ENCODE measurements around the gene NUP85.
A peak's percentile ranks its signal among the peaks of the same experiment; 100 is the strongest.
"Not testable (repeated sequence)": the region's sequence is repeated elsewhere in the genome, so short reads cannot be mapped to it uniquely, and the experiment has no call there.

NUP85 gene

DNA sequence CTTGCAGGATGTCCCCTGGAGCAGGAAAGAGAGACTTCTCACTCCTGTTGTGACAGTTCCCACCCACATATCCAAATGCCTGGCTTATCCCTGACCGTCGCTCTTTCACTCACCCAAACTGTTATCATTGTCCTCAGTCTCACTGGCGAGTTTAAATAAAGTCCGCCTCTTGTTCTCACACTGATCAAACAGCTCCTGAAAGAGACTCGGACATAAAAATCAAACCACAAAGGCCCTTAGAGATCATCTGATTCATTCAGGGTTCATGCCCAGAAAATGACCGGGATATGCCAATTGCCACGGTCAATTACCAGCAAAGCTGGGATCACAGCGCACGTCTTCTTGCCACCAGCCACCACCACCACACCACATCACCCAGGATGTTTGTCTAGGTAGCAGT is 36.0 kb downstream of the NUP85 start:
- no peak for DNase-seq

DNA sequence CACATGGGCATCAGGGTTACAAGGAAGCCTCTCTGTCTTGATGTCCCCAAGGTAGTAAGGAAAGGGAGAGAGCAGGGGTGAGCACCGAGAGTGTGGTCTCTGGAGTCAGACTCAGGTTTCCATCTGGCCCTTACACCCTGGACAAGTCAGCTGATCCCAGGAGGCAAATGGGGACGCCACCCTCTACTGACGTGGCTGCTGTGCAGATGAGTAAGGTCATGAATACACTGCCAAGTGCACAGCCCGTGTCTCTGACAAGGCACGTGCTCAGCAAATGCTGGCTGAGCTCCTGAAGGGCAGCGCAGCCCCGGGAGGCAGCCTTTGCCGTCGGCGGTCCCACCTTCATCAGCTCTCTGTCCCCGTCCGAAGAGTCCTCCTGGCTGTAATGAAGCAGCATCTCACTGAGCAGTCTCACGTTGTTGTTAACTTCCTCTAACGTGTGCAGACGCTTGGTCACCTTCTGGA is 36.5 kb downstream of the NUP85 start:
- DNase-seq: no peak

DNA sequence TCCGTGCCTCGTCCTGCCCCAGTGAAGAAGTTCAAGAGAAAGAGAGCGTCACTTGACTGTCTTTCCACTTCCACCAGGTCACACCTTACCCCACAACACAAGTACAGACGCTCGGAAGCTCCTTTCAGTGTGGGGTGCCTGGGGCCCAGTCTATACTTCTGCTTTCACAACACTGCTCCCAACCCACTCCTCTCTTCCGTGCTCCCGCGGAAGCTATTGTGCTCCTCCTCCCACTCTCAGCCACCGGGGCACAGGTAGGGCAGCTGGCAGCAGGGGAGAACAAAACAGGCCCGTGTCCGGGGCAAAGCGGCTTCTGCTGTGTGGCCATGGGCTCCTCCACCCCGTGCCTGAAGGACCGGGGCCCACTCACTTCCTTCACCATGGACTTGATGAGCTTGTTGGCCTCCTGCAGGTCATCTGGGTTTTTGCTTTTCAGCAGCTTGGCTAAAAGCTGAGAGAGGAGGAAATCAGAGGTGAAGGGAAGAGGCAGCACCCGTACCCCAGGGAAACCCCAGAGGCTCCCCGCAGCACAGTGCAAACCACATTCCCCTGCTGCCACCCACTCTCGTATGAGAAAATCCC is 37.1 kb downstream of the NUP85 start:
- DNase-seq: no peak

DNA sequence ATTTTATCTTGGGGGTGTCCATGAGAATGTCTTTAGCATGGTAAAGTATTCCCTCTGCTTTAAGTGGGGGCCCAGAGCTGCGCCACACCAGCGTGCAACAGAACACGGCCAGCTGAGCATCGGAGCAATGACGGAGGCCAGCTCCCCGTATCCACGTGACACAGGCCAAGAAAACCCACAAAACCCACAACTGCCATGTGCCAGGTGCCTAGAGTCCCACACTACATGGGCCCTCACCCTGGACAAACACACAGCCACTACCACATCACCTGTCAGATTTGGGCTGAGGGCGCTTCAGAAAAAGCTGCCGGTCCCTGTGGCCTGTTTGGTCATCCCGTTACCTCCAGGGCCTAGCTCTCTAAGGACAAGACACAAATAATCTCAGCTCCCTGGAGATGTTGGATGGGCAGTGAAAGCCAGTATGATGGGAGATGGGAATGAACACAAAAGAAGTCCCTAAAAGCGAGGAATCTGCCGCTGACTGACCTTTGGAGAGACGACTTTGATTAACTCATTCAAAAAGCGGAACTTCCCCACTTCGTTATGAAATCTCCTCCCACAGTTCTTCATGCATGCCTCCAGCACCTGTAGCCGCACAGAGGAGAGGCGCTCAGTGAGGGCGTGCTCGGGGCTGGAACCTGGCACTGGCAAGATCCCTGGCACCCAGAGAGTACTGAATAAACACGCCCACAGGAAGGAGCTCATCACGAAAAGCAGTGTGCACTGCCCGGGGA is 38.8 kb downstream of the NUP85 start:
- no peak for DNase-seq

DNA sequence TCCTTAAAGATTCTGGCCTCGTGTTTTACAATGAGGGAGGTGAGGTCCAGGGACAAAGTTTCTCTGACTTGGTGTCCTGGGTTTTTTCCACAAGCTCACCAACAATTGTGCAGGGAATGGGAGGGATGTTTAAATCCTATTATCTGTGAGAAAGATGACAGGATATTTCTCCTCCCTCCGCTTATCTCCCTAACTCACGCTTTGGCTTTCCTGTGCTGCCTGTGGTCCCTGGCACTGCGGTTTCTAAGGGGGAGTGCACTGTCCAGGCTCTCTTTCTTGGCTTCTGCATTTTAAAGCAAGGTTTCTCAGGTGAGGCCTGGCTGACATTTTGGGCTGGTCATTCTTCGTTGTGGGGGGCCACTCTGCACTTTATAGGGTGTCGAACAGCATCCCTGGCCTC is 39.5 kb downstream of the NUP85 start:
- DNase-seq: no peak

DNA sequence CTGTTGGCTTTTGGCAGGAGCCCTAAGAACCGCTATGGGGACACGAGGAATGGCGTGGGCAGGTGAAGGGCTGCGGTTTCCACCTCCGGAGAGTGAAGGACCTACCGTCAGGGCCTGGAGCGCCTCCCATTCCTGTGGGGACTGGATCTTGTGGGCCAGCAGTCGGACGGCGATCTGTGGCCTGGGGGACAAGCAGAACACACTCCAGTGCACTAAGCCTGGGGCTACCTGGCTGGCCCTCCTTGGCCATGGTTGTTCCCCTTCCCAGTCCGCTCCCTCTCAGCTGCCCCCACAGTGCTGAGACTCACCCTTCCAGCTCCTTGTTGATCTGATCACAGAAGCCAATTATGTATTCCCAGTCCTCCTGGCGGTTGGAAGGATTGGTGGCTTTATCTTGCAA is 40.9 kb downstream of the NUP85 start:
- no peak for DNase-seq

DNA sequence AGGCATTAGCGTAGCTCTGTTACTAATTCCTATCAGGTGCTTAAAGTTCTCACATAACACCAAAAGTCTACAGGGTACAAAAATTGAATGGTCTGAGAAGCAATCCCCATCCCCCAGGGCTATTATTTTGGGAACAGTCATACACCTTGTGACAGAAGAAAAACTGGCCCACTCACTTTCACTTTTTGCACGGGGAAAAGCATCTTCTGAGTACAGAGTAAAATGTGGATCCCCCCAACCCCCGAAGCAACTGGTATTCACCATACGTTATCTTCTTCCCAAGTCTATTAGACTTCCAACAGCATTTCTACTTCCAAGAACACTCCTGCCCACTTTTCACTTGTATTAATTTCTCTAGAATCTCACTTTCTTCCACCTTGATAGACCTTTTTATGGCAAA is 44.1 kb downstream of the NUP85 start:
- no peak for DNase-seq

DNA sequence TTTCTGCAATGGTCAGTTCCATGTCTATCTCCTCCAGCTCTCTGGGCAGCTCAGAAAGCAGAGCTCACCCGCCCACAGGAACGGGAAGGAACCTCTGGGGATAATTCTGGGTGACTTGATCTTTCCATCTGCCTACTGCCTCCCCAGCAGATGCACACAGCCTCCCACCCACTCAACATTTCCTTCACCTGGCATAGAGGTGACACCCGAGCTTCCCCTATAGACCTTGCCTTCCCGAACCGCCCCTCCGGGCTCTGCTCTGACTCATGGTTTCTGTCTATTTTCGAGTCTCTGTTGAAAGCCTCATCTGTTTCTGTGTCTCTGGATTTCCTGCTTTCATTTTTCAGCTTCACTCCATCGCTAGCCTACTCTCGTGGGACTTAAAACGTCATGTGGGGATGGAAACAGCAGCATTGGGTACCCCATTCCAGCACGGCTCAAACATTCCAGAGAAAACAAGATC is 44.6 kb downstream of the NUP85 start:
- DNase-seq: no peak

DNA sequence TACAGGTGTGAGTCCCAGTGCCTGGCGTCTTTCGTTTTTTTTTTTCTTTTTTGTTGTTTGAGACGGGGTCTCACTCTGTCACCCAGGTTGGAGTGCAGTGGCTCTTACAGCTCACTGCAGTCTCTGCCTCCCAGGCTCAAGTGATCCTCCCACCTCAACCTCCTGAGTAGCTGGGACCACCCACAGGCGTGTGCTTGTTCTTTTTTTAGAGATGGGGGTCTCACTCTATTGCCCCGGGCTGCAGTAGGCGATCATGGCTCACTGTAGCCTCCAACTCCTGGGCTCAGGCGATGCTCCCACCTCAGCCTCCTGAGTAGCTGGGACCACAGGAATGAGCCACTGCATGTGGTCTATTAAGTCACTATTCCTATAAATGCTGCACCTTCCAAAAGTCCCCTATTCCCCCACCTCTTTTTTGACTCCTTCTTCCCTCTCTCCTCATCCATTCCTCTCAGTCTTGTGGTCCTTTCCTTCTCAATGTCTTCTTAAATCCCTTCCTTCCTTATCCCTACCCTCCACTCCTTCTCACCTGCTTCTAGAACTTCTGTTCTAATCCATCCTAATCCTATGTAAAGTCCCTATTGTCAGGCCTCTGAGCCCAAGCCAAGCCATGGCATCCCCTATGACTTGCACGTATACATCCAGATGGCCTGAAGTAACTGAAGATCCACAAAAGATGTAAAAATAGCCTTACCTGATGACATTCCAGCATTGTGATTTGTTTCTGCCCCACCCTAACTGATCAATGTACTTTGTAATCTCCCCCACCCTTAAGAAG is 46.7 kb downstream of the NUP85 start:
- no peak for DNase-seq

DNA sequence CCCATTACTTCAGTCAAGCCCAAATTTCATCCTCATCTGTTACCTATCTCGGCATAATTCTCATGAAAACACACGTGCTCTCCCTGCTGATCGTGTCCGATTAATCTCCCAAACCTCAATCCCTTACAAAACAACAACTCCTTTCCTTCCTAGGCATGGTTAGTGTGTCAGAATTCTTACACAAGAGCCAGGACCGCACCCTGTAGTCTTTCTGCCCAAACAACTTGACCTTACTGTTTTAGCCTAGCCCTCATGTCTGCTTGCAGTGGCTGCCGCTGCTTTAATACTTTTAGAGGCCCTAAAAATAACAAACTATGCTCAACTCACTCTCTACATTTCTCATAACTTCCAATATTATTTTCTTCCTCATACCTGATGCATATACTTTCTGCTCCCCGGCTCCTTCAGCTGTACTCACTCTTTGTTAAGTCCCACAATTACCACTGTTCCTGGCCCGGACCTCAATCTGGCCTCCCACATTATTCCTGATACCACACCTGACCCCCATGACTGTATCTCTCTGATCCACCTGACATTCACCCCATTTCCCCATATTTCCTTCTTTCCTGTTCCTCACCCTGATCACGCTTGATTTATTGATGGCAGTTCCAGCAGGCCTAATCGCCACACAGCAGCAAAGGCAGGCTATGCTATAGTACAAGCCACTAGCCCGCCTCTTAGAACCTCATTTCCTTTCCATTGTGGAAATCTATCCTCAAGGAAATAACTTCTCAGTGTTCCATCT is 50.6 kb downstream of the NUP85 start:
- DNase-seq: not testable (repeated sequence)

DNA sequence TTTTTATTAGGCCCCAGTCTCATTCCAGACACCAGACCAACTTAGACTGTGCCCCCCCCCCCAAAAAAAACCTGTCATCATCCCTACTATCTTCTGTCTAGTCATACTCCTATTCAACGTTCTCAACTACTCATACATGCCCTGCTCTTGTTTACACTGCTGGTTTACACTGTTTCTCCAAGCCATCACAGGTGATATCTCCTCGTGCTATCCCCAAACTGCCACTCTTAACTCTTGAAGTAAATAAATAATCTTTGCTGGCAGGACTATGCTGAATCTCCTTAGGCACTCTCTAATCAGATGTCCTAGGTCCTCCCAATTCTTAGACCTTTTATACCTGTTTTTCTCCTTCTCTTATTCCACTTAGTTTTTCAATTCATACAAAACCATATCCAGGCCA is 51.7 kb downstream of the NUP85 start:
- not testable (repeated sequence) for DNase-seq

DNA sequence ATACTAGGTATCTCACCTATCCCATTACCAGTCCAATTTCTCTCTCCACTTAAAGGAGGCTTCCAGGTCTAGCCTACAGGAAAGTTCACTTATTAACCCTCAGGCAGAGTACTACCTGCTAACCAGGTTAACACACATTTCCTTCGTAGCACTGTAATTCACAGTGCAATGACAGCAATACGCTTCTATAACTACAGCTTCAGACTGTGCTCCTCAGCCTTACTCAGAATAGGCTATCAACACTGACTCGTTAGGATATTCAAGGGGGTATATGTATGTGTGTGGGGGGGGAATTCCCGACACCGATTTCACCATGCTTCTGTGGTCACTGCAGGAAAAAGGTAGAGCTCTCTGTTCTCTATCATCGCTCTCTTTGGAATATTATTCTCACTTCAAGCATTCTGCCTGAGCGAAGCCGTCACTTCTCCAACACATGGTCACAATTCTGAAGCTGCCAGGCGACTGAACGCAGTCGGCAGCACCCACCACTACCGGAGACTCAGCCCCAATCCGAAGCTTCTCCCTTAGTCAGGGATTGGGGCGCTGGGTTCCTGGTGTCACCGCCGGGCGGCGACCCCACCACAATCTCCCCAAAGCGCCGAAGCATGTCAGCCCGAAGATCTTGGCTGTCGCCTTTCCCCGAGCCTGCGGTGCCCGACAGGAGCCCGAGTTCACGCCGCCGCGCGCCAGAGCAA is 55.3 kb downstream of the NUP85 start:
- DNase-seq: no peak

DNA sequence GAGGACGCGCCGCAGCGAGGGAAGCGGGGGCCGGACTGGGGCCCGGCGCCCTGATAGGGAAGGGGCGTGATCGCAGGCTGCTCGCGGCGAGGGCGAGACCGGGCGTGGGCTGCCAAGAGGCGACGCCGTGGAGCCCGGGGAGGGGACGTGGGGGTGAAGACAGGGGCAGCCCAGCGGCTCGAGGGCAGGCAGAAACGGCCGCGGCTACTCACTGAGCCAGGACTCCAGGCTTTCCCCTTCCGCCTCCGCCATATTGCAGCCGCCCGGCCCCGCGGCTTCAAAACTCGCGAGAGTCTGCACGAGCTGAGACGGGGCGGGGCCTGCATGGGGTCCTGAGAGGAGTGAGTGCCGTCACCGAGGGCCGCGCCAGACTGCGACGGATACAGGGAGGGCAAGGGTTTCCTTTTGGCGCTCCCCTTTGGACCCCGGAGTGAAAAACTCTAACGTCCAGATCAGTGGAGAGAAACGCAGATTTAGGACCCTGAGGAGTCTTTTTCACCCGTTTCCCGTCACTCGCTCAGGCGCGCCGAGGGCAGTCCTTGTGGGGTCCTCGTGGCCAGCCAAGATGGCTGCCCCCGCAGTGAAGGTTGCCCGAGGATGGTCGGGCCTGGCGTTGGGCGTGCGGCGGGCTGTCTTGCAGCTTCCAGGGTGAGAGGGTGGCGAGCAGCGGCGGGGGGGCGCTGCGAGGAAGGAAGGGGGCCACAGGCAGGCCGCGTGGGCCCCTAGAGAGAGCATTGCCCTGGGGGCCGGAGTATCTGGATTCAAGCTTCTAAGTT is 56.0 kb downstream of the NUP85 start, which contains the start of the genes GGA3 and MRPS7:
TSS of gene GGA3 (minus strand) at position 271 of the 776 bp plus-strand sequence. CDS start at position 252, 19 bp downstream.
TSS of gene MRPS7 (plus strand) at position 544 of the 776 bp plus-strand sequence. CDS start at position 566, 22 bp downstream.
- DNase-seq: peak; percentile 81

DNA sequence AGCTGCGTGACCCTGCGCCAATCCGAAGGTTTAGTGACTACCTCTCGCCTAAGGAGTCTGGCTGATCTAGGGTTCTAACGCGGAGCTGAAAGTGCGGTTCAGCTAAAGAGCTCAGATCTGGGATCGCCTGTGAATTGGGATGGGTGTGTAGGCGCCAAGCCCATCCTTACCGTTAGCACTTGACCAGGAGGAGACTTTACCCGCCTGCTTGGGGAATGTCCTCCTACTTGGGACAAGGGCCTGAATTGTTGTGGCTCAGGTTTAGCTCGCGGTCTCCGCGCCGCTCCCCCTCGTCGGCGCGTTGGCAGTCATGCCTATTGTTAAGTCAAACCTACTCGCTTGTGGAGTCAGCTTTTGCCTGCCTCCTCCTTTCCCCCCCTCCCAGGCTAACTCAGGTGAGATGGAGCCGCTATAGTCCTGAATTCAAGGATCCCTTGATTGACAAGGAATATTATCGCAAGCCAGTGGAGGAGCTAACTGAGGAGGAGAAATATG is 56.7 kb downstream of the NUP85 start:
- DNase-seq: no peak

DNA sequence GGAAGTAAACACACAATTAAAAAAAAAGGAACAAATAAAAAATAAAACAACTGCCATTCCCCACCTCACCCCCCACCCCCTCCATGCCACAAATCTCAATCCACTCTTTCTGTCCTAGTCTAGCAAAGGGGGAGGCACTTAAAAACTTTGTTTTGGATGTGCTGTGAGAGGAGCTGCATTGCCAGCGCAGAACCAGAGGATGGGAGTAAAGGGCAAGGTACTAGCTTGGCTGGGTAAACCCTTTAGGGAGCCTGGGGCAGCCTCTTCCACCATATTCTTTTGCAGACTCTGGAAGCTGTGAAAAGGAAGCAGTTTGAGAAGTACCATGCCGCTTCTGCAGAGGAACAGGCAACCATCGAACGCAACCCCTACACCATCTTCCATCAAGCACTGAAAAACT is 57.6 kb downstream of the NUP85 start:
- DNase-seq: no peak

DNA sequence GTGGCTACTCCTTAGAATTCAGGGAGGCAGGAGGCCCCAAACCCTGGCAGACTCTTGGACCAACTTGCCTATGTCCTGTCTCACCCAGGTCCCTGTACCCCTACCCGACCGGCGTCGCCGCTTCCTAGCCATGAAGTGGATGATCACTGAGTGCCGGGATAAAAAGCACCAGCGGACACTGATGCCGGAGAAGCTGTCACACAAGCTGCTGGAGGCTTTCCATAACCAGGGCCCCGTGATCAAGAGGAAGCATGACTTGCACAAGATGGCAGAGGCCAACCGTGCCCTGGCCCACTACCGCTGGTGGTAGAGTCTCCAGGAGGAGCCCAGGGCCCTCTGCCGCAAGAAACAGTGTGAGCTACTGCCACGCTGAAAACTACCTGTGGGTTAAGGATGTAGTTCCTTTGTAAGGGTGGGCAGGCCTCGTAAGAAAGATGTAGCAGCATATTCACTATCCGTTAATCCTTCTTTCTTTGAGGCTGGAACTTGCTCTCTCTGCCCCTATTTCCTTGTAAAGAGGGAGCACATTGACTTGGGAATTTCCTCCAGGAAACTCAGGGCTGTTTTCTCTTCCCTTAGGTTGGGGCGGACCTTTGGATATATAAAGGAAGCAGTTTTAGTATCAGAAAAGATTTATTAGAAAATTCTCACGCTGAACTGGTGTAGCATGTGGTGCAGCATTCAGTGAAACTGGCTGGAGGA is 60.3 kb downstream of the NUP85 start:
- no peak for DNase-seq

DNA sequence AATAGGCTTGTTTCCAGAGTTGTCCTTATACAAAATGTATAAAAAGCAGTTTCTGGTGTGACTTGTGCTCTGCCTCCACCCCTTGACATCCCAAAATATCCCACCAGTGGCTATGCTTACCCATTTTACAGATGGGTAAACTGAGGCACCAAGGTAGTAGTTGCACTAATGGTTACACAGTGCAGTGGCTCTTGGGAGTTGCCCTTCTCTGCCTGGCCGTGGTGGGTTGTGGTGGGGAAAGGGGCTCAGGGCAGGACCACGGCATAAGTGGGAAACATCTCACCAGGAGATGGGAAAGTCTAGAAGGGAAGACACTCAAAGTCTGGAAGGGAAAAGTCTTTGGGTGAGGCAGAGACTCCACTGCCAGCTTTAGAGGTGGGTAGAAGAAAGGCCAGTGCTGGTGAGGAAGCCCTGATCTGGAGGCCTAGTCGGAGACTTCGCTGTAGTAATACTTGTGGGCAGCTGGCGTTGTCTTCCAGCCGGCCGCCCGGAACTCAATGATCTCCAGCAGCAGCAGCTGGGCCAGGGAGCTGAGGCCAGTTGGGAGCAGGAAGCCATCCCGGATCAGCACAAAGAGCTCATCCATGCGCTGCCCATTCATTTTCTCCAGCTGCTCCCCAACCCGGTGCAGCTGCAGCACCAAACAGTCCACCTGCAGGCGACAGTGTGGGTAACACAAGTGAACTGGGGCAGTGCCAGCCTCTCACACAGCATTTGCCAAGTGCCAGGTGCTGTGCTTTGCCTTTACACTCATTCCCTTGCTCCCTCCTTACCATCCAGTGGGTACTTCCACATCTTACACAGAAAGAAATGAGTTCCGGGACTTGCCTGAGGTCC is 61.1 kb downstream of the NUP85 start:
- DNase-seq: no peak

DNA sequence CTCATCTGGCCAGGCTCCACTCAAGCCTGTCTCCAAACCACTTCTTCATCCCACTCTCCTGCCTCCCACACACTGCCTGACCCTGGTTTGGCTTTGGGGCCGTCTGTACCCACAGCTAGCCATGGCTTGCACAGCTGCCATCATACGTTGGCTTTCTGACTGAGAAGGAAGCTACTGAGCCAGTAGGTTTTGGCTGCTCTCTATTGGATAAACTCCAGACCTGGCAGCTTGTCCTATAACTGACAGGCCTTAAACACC is 61.6 kb downstream of the NUP85 start:
- DNase-seq: no peak

DNA sequence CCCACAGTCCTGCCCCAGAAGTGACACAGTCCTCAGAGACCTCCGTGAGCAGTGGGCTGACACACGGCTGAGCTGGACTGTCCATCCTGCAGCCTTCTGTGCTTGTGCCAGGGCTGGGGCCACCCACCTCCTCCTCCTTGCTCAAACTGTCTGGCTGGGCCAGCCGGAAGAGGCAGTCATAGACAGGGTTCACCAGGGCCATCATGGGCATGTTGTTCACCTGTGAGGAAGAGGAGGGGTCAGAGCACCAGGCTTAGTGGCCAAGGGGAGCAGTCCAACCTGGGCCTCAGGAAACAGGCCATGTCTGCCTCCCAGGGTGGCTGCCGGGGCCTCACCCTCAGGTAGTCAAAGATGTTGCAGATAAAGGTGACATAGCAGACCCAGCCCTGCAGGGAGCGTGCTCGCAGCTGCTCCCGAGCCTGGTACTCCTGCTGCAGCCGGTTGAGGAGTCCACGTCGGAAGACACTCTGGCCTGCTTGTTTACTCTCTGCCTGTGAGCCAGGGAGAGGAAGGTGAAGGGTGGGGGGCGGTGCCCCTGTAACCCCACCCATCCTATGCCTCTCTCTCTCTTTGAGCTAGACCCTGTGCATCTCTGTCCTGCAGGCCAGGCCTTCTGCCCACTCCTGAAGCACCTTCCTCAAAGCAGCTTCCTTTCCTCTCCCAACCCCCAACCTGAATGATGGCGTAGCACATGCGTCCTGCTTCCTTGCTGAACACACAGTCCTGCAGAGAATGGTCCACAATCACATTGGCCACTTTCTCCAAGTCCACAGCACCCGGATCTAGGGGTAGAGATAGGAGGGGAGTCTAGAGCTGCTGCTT is 62.1 kb downstream of the NUP85 start:
- peak; percentile 8 for DNase-seq
